NCI-H69 (cell line): ENCODE results near the gene RIC8B.
A peak's percentile ranks its signal among the peaks of the same experiment; 100 is the strongest.
"Not testable (repeated sequence)": the region's sequence is repeated elsewhere in the genome, so short reads cannot be mapped to it uniquely, and the experiment has no call there.

Experiments
- DNase-seq: peaks from one replicate; lab custom pipeline; 2025; lab: John Stamatoyannopoulos, UW

RIC8B gene

DNA sequence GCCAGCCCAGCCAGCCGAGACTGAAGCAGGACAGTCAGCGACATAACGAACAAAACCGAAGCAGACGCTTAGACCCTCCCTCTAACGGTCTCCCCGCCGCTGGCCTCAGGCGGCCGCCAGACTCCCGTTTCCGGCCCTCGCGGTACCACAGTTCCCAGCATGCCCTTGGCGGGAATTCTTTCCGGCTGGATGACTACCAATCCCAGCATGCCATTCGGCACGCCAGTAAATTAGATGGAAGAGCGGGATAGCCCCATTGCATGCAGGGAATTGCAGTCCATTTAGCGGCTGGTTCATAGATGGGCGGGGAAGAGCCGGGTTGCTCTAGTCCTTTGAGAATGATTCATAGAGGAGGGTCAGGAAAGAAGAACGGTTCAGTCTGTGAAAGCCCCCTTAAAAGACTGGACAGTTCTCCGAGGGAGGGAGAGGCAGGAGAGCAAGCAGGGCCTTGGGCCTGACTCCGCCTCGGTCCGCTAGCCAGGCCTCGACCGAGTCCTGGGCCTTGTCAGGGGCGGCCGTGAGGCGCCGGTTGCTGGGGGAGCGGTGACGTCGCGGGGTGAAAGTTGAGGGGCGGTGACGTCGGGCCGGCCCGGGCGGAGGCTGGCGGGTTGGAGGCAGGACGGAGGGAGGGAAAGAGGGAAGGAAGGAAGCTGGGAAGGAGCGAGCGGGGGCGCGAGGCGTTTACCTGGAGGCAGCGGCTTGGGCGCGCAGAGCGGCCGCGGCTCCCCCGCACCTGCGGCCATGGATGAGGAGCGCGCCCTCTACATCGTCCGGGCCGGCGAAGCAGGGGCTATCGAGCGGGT lies at the start of gene RIC8B:
TSS of gene RIC8B (plus strand) at position 678 of the 803 bp plus-strand sequence. CDS start at position 742, 64 bp downstream.
- DNase-seq = peak; percentile 100

DNA sequence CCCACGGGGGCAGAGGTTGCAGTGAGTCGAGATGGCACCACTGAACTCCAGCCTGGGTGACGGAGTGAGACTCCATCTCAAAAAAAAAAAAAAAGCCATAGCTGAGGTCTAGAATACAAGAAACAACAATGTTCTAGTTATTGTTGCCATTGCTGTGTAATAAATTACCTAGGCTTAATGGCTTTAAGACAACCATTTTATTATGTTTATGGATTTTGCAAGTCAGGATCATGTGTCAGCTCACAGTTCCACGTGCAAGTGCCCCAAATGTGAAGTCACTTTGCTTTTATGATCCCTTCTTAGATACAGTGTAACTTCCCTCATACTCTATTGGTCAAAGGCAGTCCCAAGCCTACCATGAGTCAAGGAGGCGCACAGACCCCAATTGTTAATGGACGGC lies 49.5 kb upstream of the RIC8B start:
- peak; percentile 33 for DNase-seq

GRCh38 chr12:106726603-106727202 lies 47.8 kb upstream of the RIC8B start:
- not testable (repeated sequence) for DNase-seq

DNA sequence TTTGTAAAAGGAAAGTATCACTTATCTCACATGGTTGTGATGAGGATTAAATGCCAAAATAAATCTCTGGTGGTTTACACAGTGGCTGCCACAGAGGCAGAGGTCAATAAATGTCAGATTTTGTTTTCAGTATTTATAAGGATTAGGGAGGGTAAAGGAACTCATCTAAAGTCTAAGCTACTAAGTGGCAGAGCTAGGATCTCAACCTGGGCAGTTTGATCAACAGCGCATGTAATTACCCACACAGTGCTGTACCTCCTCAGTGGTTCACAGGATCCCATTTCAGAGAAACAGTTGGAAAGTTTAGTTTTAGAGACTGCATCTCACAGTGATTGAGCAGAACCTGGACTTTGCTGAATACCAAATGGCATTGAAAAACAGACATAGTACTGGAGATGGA lies 44.9 kb upstream of the RIC8B start:
- DNase-seq = no peak

DNA sequence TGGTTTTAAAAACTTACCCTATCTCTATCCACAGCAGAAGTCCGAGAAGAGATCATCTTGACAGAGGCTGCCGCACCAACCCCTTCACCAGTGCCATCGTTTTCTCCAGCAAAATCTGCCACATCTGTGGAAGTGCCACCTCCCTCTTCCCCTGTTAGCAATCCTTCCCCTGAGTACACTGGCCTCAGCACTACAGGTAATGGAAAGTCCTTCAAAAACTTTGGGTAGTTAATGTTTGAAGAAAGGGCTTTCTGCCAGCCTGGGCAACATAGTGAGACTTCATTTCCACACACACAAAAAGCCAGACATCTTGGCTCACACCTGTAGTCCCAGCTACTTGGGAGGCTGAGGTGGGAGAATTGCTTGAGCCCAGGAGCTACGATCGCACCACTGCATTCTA lies 41.6 kb upstream of the RIC8B start:
- DNase-seq = no peak

GRCh38 chr12:106733660-106734059 lies 40.8 kb upstream of the RIC8B start:
- DNase-seq = no peak

- DNase-seq = peak; percentile 65
Measured at GRCh38 chr12:106736051-106736957, 38.2 kb upstream of the RIC8B start.

GRCh38 chr12:106739318-106739717 lies 35.2 kb upstream of the RIC8B start:
- DNase-seq = no peak

DNA sequence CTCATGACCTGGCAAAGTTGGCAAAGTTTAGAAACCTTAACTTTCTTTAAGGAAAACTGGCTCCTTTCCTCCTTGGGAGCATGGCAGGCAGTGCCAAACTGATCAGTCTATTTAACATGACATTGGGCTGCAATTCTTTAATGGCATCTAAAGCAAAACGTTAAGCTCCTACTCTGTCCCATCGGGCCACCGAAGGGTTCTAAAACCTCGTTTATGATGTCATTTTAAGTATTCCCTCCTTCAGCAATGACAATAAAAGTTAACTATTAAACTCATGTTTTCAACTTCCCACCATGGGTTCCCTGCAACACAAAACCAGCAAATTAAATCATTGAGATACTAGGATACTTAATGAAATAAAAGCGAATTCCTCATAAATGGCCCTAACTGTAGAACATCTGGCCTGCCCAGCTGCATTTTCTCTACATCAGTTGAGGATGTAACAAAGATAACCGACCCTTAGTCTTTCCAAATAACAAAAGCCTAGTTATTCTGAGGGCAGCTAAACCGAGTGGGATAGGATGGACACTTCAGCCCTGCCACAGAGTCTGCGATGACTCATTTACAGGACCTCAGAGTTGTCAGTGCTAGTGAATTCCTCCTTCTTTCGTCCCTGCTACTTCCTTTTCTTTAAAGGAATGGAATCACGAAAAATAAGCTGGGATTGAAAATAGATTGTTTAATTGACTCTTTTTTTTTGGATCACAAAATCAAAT lies 34.5 kb upstream of the RIC8B start:
- no peak for DNase-seq

DNA sequence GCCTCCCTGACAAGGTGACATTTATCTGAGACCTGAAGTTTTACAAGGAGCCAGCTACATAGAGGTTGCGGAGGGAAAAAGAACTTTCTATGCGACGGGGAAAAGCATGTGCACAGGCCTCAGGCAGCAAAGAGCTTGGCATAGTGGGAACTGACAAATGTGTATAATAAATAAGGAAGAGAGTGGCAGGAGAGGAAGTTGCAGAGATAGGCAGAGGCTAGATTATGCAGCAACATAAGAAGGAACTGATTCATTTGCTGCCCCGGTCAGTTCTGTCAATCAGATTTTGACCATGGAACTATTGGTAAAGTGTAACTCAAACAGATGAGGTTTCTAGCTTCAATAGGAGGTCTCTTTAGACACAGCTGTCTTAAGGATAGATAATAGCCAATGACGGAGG lies 33.7 kb upstream of the RIC8B start:
- no peak for DNase-seq

DNA sequence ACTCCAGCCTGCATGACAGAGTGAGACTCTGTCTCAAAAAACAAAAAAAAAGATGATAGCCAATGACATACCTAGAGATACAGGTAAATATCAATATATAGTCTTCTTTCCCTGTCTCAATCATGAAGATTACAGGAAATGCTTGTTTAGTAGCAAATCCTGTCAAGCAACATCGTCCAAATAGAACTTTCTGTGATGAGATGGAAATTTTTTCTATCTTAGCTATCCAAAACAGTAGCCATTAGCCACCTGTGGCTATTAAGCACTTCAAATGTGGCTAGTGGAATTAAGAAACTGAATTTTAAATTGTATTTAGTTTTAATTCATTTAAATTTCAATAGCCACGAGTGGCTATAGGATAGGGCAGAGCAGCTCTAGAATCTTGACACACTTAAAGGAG lies 33.2 kb upstream of the RIC8B start:
- DNase-seq = no peak

- no peak for DNase-seq
Measured at GRCh38 chr12:106743270-106743988, 31.1 kb upstream of the RIC8B start.

DNA sequence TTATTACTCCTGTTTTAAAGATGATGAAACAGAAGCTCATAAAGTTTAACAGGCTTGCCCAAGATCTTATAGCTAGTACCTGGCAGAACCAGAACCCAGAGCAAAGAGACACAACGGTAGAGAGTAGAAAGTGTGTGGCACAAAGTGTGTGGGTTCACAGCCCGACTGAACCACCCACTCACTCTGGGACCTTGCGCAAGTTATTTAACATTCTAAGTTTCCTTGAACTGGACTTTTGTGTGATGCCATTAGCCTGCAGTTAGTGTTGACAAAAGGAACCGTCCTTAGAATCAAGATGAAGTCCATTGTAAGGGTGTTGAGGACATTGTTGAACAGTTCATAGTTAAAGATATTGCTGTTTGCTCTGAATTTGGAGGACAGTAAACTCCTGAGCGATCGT lies 29.9 kb upstream of the RIC8B start:
- DNase-seq = no peak

DNA sequence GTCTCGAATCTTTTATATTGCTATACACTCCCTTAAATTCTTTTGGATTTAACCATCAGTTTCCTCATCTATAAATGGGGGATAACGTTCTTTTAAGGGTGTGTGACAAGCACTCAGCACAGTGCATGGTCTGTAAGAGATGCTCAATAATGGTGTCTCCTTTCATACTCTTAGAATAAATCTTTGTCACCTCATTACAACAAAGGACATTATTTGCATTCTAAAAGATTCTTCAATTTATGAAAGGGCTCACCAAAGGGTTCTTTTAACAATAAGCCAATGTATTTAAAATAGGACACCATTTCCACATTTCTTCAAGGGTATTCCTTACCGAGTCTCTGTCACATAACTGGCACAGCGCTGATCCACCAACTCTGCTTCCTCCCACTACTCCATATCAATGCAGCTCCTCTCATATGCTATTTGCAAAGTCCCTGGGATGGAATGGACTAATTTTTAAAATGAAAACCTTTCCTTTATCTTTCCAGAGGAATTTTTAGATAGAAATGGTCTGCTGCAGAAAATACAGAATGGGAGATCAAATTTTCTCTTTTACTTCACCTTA lies 29.2 kb upstream of the RIC8B start:
- DNase-seq = no peak

DNA sequence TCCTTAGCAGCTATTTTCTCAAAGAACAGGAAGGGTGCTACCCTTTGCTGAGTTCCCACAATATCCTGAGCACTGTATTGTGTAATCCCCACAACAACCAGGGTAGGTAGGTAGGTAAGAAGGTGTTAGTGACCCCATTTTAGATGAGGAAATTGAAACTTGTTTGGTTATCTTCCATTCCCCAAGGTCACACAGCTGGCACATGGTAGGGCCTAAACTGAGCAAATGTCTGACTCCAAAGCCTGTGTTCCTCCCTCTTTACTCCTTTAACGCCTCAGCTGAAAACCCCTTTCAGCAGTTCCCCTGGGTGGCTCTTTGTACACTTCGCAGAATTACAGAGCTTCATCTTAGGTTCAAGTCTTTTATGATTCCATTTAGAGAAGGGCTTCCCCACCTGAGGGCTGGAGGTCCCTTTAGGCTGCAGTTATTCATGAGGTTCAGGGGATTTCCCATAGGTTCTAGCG lies 26.5 kb upstream of the RIC8B start:
- DNase-seq = no peak

DNA sequence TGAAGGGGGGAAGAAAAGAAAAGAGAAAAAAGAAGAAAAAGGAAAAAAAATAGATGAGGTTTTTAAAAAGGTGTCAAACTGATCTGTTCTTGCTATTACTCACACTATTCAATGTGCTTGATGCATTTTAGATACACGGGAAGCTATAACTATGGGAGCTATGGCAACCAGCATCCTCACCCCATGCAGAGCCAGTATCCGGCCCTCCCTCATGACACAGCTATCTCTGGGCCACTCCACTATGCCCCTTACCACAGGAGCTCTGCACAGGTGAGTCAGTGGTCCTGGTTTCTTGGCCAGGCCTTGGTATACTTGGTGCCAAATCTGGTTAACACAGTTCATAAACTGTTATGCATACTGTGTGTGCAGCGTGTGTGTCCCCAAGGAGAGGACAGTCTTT lies 24.0 kb upstream of the RIC8B start:
- DNase-seq = no peak

DNA sequence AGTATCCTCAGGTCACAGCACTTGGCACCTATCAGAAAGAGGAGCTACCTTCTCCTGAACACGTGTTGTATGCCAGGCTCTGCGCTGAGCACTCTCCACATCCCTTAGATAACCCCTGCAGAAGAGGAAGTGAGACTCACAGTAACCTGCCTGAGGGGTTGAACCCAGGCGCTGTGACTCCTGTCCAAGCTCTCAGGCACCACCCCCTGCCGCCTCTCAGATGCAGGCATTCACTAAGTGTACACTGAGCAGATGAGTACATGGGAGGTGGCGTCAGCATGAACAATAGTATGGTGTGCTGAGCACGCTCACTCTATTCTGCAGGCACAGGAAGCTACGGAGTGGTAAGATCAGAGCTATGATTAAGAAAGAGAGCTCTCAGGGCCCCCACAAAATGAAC lies 21.0 kb upstream of the RIC8B start:
- peak; percentile 98 for DNase-seq

DNA sequence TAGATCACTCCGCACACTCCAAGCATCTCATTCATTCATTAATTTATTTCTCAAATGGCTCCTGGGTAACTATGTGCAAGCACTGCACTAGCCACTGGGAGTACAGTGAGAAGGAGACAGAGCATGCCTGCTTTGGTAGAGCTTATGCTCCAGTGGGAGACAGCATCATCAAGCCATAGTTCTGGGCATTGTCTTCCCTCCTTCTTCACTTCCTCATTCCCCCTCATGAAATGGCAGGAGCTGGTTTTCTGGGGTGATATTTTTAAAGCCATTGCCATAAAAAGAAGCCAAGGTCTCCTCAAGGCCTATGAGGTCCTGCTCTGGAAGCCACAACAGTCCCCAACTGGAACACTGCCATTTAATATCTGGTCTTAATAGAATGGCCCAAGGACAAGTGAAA lies 20.2 kb upstream of the RIC8B start:
- DNase-seq = peak; percentile 50

DNA sequence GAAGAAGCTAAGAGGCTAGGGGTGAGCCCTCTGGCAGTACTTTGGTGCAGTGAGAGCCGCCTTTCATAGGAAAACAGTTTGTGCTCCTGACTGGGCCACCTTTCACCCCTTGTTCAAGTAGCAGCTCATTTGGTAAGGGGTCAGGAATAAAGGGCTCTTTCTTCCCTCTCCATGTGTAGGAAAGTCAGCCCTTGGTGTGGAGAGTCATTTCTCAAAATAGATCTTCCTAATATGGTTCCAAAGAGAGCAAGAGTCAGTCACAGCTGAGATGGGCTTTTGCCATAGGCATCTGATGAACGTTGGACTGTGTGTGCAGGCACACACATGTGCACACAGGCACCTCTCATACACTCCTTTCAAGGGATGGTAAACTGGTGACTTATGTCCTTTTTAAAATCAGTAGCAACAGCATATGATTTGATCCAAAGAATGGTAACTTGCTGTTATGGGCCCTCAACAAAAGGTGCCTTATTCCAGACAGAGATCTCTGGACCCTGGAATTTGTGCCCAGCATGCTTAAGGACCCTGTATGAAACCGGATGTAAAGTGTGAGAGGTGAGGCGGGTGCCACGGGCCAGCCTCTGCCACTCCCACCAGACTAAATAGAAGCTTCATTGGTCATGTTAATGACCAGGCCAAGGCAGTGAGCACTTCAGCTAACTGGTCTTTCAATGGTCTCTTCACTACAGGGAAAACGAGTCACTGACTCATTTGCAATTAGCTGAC lies 16.7 kb upstream of the RIC8B start:
- DNase-seq = no peak
